ENCODE results near the gene THEM4.
A peak's percentile ranks its signal among the peaks of the same experiment; 100 is the strongest.

THEM4 gene

DNA sequence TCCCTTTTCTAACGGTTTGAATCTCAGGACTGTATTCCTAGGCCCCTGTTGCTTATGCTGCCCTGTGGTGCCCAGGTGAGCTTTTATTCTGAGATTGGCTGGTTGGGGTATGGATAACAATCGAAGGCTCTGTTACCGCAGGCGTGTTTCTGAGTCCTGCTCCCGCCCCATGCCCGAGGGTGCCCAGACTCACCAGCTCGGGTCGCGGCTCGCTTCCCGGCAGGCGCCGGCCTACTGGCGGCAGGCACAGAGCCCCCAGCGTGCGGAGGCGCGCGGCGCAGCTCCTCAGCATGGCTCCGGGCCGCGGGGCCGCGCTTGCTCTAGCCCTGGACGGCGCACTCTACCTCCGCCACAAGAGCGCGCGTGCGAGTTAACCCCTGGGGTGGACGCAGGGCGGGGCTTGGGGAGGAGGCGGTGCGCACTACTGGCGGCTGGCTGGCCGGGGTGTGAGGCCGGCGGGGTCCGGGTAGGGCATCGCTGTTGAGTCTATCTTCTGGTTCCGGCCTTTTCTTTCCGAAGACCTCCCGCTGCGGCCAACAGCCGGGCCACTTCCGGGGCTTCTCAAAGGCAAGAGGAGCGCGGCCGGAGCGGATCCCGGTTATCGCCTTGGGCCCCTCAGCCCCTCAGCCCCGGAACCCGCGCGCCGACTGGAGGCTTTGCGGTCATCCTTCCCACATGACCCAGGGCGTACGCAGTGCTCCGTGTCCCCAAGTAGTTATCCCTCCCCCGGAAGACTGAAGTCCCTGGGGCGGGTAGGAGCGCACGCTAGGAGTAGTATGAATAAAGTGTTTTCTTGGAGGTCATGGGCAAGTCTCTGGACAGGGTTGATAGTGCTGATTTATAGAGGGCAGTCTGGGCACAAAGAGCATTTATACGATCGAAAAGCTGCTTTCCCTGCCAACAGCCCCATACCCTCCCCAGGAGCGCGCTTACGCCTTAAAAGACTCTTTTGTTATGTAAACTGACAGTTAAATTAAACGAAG lies at the start of gene THEM4:
TSS of gene THEM4 (minus strand) at position 345 of the 983 bp plus-strand sequence. CDS start at position 292, 53 bp downstream.
- TF ChIP-seq, protein P1, sequence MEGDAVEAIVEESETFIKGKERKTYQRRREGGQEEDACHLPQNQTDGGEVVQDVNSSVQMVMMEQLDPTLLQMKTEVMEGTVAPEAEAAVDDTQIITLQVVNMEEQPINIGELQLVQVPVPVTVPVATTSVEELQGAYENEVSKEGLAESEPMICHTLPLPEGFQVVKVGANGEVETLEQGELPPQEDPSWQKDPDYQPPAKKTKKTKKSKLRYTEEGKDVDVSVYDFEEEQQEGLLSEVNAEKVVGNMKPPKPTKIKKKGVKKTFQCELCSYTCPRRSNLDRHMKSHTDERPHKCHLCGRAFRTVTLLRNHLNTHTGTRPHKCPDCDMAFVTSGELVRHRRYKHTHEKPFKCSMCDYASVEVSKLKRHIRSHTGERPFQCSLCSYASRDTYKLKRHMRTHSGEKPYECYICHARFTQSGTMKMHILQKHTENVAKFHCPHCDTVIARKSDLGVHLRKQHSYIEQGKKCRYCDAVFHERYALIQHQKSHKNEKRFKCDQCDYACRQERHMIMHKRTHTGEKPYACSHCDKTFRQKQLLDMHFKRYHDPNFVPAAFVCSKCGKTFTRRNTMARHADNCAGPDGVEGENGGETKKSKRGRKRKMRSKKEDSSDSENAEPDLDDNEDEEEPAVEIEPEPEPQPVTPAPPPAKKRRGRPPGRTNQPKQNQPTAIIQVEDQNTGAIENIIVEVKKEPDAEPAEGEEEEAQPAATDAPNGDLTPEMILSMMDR (IDR thresholded peaks at IDR 0.05; ENCODE audit: extremely low read depth, missing control alignments): no peak
- peak; percentile 97 for DNase-seq (ENCODE audit: low spot score)

DNA sequence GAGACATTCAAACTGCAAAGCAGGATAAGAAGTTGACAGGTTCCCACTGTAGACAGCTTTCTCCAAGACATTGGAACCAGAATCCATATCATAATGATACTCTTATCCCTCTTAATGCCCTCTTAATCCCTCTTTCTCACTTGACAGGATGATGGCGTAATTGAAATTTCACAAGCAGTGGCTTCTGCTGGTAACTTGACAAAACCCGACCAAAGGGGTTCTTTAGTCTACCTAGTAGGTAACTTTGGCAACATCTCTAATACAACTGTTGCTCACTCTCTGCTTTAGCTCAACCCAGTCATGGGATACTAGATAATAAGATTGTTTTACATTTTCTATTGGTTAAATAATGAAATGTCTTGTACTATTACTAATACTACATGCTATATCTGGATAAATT lies 49.6 kb upstream of the THEM4 start:
- no peak for DNase-seq (ENCODE audit: low spot score)
- TF ChIP-seq, protein P1 (IDR thresholded peaks at IDR 0.05; ENCODE audit: extremely low read depth, missing control alignments): no peak

DNA sequence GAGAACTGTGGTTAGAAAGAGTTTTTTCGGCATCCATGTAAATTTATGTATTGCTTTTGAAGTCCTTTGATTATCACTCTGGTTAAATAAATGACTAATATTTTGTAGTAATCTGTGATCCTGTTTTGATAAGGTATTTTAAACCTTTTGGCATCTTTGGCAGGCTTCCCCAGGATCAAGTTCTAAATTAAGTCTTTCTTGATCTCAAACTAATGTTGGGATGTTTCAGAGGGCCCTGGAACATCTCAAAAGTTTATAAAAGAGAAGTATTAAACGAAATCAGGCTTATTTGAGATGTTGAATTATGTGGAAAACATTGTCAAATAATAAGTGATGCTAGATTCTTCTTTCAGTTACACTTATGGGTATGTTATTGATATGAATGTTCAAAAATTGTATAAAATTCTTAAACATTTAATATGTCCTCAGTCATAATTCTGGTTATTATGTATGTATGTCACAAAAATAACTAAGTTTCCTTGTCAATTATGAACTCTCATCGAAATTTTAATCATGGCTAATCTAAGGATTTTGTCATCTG lies 47.7 kb upstream of the THEM4 start:
- TF ChIP-seq, protein P1 (IDR thresholded peaks at IDR 0.05; ENCODE audit: extremely low read depth, missing control alignments): no peak
- no peak for DNase-seq (ENCODE audit: low spot score)

DNA sequence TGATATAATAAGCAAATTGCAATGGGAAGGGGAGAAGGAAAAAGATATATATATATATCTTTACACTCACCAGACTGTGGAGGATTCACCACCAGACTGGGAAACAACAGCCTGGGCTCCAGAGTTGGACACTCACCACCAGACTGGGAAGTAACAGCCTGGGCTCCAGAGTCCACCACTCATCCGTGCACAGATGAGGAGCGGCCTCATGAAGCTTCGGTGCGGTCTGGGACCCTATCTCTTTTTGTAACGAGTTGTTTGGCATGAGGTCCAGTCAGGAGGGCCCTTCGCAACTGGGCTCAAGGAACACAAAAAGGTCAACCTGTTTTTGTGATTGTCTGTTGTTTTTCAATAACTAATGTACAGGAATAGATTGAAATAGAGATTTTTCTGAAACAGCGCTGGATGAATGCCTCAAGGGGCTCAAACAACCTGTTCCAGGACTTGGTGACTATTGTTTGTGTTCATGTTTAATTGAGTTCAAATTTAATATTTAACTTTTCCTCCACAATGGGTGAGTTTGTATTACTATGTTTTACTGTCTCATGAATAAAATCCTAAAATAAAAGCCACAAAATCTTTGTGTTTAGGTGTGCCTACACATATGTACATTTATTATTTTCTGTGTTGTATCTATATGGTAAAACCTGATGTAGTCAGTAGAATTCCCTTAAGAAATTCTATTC lies 44.2 kb upstream of the THEM4 start:
- TF ChIP-seq, protein P1 (IDR thresholded peaks at IDR 0.05; ENCODE audit: extremely low read depth, missing control alignments): no peak
- no peak for DNase-seq (ENCODE audit: low spot score)

DNA sequence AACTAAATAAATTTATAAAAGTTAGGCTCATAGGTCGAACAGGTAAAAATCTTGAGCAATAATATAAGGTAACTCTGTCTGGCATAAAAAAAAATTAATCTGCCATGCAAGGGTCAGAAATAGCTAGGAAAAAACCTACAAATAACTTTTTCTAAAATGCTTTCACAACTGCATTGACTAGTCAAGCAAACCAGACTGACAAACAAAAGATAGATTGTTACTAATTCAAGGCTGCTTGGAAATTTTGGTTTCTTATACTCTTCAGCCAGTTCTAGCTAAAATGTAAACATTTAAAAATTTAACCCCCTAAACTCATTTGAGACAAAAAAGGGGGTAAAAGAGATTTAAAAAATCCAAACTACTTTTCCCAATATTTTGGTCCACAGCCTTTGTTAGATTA lies 43.5 kb upstream of the THEM4 start:
- TF ChIP-seq, protein P1 (IDR thresholded peaks at IDR 0.05; ENCODE audit: extremely low read depth, missing control alignments): no peak
- DNase-seq (ENCODE audit: low spot score): no peak

DNA sequence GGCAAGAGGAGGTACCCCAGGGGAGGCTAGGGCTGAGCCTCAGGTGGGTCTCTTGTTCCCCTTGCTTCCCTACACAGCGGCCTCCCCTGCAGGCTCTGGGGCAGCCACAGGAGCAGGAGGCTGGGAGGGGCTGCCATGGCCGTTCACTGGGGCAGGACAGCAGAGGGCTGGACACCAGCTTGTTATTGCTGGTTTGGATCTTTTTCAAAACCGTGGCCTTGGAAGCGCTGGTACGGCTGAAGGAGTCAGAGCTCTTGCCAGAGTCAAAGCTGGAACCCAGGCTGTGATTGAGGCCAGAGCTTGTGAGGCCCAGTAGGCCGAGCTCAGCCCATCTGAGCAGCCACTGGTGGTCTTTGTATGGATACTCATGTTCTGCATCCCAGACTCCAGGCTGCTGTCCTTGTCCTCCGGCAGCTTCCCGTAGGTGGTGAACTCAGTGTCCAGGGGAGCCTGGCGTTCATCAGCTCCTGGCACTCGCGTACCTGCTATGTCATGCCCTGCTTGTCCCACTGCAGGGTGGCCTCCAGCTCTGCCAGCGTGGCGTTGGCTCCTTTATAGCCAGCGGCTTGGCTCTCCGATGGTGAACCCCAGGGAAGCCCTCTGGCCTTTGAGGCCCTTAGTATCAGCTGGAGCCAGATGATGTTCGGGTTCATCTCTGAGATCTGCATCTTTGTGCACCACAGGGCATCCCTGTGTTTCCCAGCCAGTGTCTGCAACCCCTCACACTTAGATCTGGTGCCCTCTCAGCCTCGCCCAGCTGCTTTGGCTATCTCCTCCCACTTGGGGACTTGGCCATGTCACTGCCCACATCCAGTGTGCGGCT lies 40.3 kb upstream of the THEM4 start:
- TF ChIP-seq, protein P1 (IDR thresholded peaks at IDR 0.05; ENCODE audit: extremely low read depth, missing control alignments): no peak
- DNase-seq (ENCODE audit: low spot score): no peak
